PFSK-1 (cell line): ENCODE data around the gene SLC9A3.

Experiments used
- SIN3A ChIP-seq: IDR thresholded peaks from 2 replicates; pipeline ENCODE4 v1.6.1; 2012; ENCODE audit warnings: mild to moderate bottlenecking, low read length, moderate library complexity, borderline replicate concordance; ENCODE audit not compliant: insufficient read depth
- TAF1 ChIP-seq: IDR thresholded peaks from 2 replicates; pipeline ENCODE4 v1.6.1; 2012; ENCODE audit warnings: low read length, control low read depth, borderline replicate concordance; ENCODE audit not compliant: insufficient read depth
- TF ChIP-seq, protein P1 (sequence below), 2 experiments: IDR thresholded peaks; 2 replicates each; pipeline versions ENCODE4 v1.6.1 to v1.8.0; 2011 to 2012; ENCODE audit warnings: low read depth in 2 of 2, low read length in 2 of 2, control low read depth in 1 of 2, inconsistent platforms in 1 of 2, mild to moderate bottlenecking in 1 of 2, moderate library complexity in 1 of 2; ENCODE audit not compliant: insufficient read depth in 1 of 2

- TF ChIP-seq, protein P1, sequence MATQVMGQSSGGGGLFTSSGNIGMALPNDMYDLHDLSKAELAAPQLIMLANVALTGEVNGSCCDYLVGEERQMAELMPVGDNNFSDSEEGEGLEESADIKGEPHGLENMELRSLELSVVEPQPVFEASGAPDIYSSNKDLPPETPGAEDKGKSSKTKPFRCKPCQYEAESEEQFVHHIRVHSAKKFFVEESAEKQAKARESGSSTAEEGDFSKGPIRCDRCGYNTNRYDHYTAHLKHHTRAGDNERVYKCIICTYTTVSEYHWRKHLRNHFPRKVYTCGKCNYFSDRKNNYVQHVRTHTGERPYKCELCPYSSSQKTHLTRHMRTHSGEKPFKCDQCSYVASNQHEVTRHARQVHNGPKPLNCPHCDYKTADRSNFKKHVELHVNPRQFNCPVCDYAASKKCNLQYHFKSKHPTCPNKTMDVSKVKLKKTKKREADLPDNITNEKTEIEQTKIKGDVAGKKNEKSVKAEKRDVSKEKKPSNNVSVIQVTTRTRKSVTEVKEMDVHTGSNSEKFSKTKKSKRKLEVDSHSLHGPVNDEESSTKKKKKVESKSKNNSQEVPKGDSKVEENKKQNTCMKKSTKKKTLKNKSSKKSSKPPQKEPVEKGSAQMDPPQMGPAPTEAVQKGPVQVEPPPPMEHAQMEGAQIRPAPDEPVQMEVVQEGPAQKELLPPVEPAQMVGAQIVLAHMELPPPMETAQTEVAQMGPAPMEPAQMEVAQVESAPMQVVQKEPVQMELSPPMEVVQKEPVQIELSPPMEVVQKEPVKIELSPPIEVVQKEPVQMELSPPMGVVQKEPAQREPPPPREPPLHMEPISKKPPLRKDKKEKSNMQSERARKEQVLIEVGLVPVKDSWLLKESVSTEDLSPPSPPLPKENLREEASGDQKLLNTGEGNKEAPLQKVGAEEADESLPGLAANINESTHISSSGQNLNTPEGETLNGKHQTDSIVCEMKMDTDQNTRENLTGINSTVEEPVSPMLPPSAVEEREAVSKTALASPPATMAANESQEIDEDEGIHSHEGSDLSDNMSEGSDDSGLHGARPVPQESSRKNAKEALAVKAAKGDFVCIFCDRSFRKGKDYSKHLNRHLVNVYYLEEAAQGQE (IDR thresholded peaks at IDR 0.05; ENCODE audit: insufficient read depth in 1 of 2, low read depth in 2 of 2, low read length in 2 of 2), result no peak
- no peak for TF ChIP-seq SIN3A
- no peak for TF ChIP-seq TAF1
Observed at GRCh38 chr5:516980-517379, 7.3 kb downstream of the SLC9A3 start.
